Thyroid gland (tissue), 4 donors: Measurements from ENCODE around the gene OR2AJ1. TPM values are rescaled to one million over a fixed set of nuclear protein-coding genes. Genes with fewer than 3 reads are reported as not detected.

ENCODE experiments used
- DNase-seq, 2 donors: peaks; one replicate each; pipeline ENCODE4 v3.0.0-alpha.2; 2019
- H3K27ac ChIP-seq, 3 donors: fragments of 200-600 bp; sonication (generic); 1 replicate in 2 of 3; 2 replicates in 1 of 3; pipeline ENCODE4 v1.5.1; 2016 to 2019; ENCODE audit warnings: mild to moderate bottlenecking in 1 of 3, moderate library complexity in 1 of 3
- H3K27me3 ChIP-seq: fragments of 200-600 bp; sonication (generic); one replicate; pipeline ENCODE4 v1.5.1; 2019
- H3K36me3 ChIP-seq, 2 donors: fragments of 200-600 bp; sonication (generic); one replicate each; pipeline ENCODE4 v1.5.1; 2016 to 2019
- H3K4me1 ChIP-seq, 2 donors: fragments of 200-600 bp; sonication (generic); one replicate each; pipeline ENCODE4 v1.5.1; 2017 to 2019
- H3K4me3 ChIP-seq, 3 donors: fragments of 200-600 bp; sonication (generic); replicated peaks in 1 of 3; 1 replicate in 2 of 3; 2 replicates in 1 of 3; pipeline ENCODE4 v1.5.1; 2016; ENCODE audit warnings: mild to moderate bottlenecking in 1 of 3
- H3K9me3 ChIP-seq: fragments of 200-600 bp; sonication (generic); one replicate; pipeline ENCODE4 v1.5.1; 2017
- POLR2A ChIP-seq, 2 donors: fragments of 450-650 bp; IDR thresholded peaks; one replicate each; pipeline ENCODE4 v1.6.1; 2017; ENCODE audit warnings: antibody characterized with exemption in 2 of 2, mild to moderate bottlenecking in 2 of 2, moderate library complexity in 1 of 2
- WGBS, 2 donors: methylation state at CpG; one replicate each; pipeline ENCODE4 v1.1.5; 2017; 5-methylcytosine and 5-hydroxymethylcytosine counted together
- intact Hi-C: fragments of 100-400 bp; cut with DNase I; formaldehyde crosslinking; loops from one replicate; pipeline ENCODE4 v1.15.1; 2023
- total RNA-seq, 4 donors: library from RNA; depleted of rRNA; stranded (reverse); fragments of >200 nt; gene quantifications; one replicate each; pipeline ENCODE4 v1.2.3, GENCODE V29; 2016
- TF ChIP-seq, protein P1 (sequence below), 6 experiments: fragments of 200-600 bp in 3 of 6; fragments of 450-650 bp in 3 of 6; sonication (generic) in 3 of 6; IDR thresholded peaks; one replicate each; pipeline ENCODE4 v1.5.1; 2016 to 2019; ENCODE audit warnings: antibody characterized with exemption in 6 of 6, mild to moderate bottlenecking in 2 of 6, inconsistent platforms in 1 of 6, moderate library complexity in 1 of 6

The OR2AJ1 gene
- total RNA-seq, 4 donors from 2014 or later: 0.33 to 0.63 TPM; not detected in 2

DNA sequence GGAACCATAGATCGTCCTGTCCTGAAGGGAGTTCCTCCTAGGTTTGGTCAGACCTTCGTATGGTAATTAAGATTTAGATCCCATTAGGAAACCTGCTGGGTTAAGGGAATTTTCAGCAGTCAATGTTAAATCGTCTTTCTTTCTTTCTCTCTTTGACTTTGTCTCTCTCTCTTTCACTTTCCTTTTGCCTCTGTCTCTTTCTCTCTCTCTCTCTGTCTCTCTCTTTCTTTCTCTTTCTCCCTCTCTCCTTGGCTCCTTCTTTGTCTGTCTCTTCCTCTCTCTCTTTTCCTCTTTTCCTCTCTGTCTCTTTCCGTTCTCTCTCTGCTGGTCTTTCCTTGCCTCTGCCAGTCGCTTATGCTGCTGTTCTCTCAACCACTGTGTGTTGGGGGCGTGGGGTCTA, 20.6 kb upstream of the OR2AJ1 start:
- Histone ChIP-seq H3K27me3 (no peaks in the 10 kb centered on the region), H3K9me3 (no peaks in the 10 kb centered on the region), H3K4me1 (no peaks in the 10 kb centered on the region), H3K27ac (no peak overlapping the region), H3K36me3 (no peaks in the 10 kb centered on the region), H3K4me3 (no peak overlapping the region)
- DNase-seq: no peak
- intact Hi-C loops: no loop called here
- 87 to 88% methylated on average over 6 of the region's 6 CpGs for WGBS, 2 donors
- TF ChIP-seq, protein P1, sequence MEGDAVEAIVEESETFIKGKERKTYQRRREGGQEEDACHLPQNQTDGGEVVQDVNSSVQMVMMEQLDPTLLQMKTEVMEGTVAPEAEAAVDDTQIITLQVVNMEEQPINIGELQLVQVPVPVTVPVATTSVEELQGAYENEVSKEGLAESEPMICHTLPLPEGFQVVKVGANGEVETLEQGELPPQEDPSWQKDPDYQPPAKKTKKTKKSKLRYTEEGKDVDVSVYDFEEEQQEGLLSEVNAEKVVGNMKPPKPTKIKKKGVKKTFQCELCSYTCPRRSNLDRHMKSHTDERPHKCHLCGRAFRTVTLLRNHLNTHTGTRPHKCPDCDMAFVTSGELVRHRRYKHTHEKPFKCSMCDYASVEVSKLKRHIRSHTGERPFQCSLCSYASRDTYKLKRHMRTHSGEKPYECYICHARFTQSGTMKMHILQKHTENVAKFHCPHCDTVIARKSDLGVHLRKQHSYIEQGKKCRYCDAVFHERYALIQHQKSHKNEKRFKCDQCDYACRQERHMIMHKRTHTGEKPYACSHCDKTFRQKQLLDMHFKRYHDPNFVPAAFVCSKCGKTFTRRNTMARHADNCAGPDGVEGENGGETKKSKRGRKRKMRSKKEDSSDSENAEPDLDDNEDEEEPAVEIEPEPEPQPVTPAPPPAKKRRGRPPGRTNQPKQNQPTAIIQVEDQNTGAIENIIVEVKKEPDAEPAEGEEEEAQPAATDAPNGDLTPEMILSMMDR (IDR thresholded peaks at IDR 0.05): no peak
- no peak for TF ChIP-seq POLR2A (IDR thresholded peaks at IDR 0.05)

DNA sequence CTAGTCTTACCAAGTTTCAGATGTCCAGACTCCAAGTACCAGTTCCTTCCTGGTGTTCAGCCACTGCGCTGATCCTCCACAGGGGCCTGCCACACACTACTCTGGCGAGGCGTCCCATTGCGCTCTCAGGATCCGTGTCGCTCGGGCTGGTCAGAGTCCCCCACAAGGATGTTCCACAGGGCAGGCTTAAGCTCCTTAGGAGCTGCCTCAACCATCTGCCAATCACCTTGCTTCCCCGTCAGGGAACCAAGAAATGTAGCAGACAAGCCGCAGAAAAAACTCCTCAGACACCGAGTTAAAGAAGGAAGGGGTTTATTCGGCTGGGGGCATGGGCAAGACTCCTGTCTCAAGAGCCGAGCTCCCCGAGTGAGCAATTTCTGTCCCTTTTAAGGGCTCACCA, 19.5 kb upstream of the OR2AJ1 start:
- H3K36me3 ChIP-seq: no peaks in the 10 kb centered on the region
- intact Hi-C loops: no loop called here
- TF ChIP-seq, protein P1 (IDR thresholded peaks at IDR 0.05): no peak
- no peak for TF ChIP-seq POLR2A (IDR thresholded peaks at IDR 0.05)
- no peaks in the 10 kb centered on the region for H3K27me3 ChIP-seq
- no peaks in the 10 kb centered on the region for H3K9me3 ChIP-seq
- 91% methylated on average over 9 to 13 of the region's 13 CpGs for WGBS, 2 donors
- H3K4me1 ChIP-seq: no peaks in the 10 kb centered on the region
- no peak overlapping the region for H3K27ac ChIP-seq
- no peak for DNase-seq
- H3K4me3 ChIP-seq: no peak overlapping the region

DNA sequence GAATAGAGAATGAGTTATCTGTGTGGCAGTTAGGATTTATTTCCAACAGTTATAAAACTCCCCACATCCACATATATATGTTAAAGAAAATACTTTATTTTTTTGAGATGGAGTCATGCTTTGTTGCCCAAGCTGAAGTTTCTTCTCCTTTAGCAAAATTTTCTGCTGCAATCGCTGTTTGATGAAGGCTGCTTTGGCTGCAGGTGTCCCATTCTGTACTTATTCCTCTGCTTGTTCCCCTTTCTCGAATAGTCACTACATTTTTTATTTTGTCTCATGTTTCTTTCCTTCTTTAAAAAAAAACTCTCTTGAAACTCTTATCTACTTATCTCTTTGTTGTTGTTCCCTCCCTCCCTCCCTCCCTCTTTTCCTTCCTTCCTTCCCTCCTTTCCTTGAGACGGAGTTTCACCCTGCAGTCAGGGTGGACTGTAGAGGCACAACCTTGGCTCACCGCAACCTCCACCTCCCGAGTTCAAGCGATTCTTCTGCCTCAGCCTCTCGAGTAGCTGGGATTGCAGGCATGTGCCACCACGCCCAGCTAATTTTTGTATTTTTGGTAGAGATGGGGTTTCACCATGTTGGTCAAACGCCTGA, 18.7 kb upstream of the OR2AJ1 start:
- Histone ChIP-seq H3K36me3 (no peaks in the 10 kb centered on the region), H3K4me1 (no peaks in the 10 kb centered on the region), H3K4me3 (no peak overlapping the region), H3K27ac (no peak overlapping the region), H3K27me3 (no peaks in the 10 kb centered on the region), H3K9me3 (no peaks in the 10 kb centered on the region)
- DNase-seq: no peak
- TF ChIP-seq, protein P1 (IDR thresholded peaks at IDR 0.05): no peak
- no peak for TF ChIP-seq POLR2A (IDR thresholded peaks at IDR 0.05)
- 78 to 79% methylated on average over 9 of the region's 9 CpGs for WGBS, 2 donors
- intact Hi-C loops: no loop called here

DNA sequence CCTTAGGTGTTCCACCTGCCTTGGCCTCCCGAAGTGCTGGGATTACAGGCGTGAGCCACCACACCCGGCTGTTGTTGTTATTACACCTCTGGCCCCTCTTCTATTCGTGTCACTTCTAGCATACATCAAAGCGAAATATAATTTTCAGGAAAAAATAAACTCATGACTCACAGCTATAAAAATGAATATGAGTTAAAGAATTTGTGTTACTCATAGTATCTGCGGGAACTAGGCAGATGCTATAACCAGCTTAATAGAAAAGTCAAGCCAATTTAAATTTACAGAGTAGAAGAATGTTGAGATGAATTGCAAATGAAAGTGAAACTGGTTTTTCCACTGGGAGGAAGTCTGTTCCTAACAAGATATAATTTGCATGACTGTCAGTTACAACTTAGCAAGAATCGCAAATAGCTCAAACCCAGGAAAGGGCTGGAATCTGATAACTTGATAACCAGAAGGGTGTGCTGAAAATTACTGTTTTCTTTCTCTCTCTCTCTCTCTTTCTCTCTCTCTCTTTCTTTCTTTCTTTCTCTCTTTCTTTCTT, 18.1 kb upstream of the OR2AJ1 start:
- H3K36me3 ChIP-seq: no peaks in the 10 kb centered on the region
- H3K27ac ChIP-seq: no peak overlapping the region
- DNase-seq: no peak
- no peaks in the 10 kb centered on the region for H3K9me3 ChIP-seq
- intact Hi-C loops: no loop called here
- TF ChIP-seq, protein P1 (IDR thresholded peaks at IDR 0.05): no peak
- TF ChIP-seq POLR2A (IDR thresholded peaks at IDR 0.05): no peak
- no peaks in the 10 kb centered on the region for H3K4me1 ChIP-seq
- no peak overlapping the region for H3K4me3 ChIP-seq
- no peaks in the 10 kb centered on the region for H3K27me3 ChIP-seq
- 54 to 59% methylated on average over 7 of the region's 7 CpGs for WGBS, 2 donors

DNA sequence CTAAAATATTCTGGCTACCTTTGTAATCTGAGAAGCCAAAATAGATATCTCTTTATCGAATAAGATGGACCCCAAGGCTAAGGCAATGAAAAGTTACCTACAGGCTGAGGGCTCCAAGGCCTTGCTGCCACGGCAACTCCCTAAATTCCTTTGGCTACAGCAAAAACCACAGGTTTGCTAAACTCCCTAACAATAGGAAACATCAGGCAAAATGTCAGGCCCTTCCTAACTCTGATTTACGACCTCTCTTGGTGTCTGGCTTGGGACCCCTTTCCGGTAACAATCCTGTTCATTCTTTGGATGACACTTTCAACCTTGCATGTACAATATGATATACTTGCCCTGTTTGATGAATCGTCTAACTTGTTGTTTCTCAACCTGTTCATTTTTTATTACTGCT, 15.9 kb upstream of the OR2AJ1 start:
- intact Hi-C loops: no loop called here
- TF ChIP-seq, protein P1 (IDR thresholded peaks at IDR 0.05): no peak
- no peak for TF ChIP-seq POLR2A (IDR thresholded peaks at IDR 0.05)
- no peaks in the 10 kb centered on the region for H3K9me3 ChIP-seq
- H3K4me1 ChIP-seq: no peaks in the 10 kb centered on the region
- no peak for DNase-seq
- H3K27me3 ChIP-seq: no peaks in the 10 kb centered on the region
- no peak overlapping the region for H3K4me3 ChIP-seq
- H3K27ac ChIP-seq: no peak overlapping the region
- 88 to 90% methylated on average over 5 of the region's 5 CpGs for WGBS, 2 donors
- no peaks in the 10 kb centered on the region for H3K36me3 ChIP-seq
